Breast epithelium (tissue), 3 donors: ENCODE results near the gene LLGL1.

Experiments
- CTCF ChIP-seq, 3 donors: fragments of 450-650 bp; IDR thresholded peaks; one replicate each; pipeline ENCODE4 v1.5.1; 2016 to 2017; ENCODE audit warnings: antibody characterized with exemption in 3 of 3, mild to moderate bottlenecking in 3 of 3, moderate library complexity in 3 of 3
- POLR2A ChIP-seq: fragments of 450-650 bp; IDR thresholded peaks from one replicate; pipeline ENCODE4 v1.6.1; 2016; ENCODE audit warnings: antibody characterized with exemption, mild to moderate bottlenecking, moderate library complexity
- POLR2AphosphoS5 ChIP-seq, 3 donors: sonication (generic); formaldehyde crosslinking; IDR thresholded peaks; one replicate each; pipeline ENCODE4 v1.6.1; 2017; ENCODE audit warnings: antibody characterized with exemption in 3 of 3

- TF ChIP-seq POLR2A: no peak
- no peak for TF ChIP-seq CTCF (IDR thresholded peaks at IDR 0.05)
- TF ChIP-seq POLR2AphosphoS5 (IDR thresholded peaks at IDR 0.05): no peak
Observed at GRCh38 chr17:18240449-18240848, 15.0 kb downstream of the LLGL1 start.
